ENCODE measurements around the gene SLC8A2. TPM values are rescaled to one million over a fixed set of nuclear protein-coding genes. Genes with fewer than 3 reads are reported as not detected.

SLC8A2 gene
- total and polyA plus RNA-seq, 2 donors (not counting 1 experiment from before 2014, with no cell fraction given), result 0.07 TPM; not detected in 1

- H3K9me3 ChIP-seq (ENCODE audit: control extremely low read depth in 1 of 3, control insufficient read depth in 2 of 3, insufficient read depth in 1 of 3, low read length in 2 of 3), result peaks cover 0 to 8% (median 0%) of the 10 kb centered on the region in 3 donors
- Mint-ChIP-seq H3K27ac (no peak overlapping the region), H3K9me3 (ENCODE audit: insufficient read depth) (no peaks in the 10 kb centered on the region), H3K4me1 (peaks cover 53% of the 10 kb centered on the region), H3K27me3 (no peaks in the 10 kb centered on the region), H3K4me3 (no peak overlapping the region)
- ChIA-PET POLR2A (no interaction called here), CTCF (interaction anchor here (0.5 to 1.4 kb wide), 2 partner anchors 24 to 167 kb away, joined by 3 to 4 read pairs; no protein-coding TSS in a partner anchor)
- intact Hi-C loops (cut with micrococcal nuclease), result loop anchor here (10.0 kb wide), 1 partner anchor 656 kb away; the partner anchor contains the start of gene AP2S1
- peaks cover 84% of the 10 kb centered on the region for H3K79me2 ChIP-seq (ENCODE audit: control insufficient read depth, insufficient read depth, low read length)
- peaks cover 27 to 32% of the 10 kb centered on the region in 2 donors for H3K4me1 ChIP-seq (ENCODE audit: control insufficient read depth in 2 of 2, insufficient read depth in 2 of 2, low read length in 2 of 2)
- H2AFZ ChIP-seq (ENCODE audit: insufficient read depth, low read depth, low read length, poor library complexity, severe bottlenecking), result no peak overlapping the region
- DNase-seq, result no peak
- no peak overlapping the region for H3K4me3 ChIP-seq (ENCODE audit: control extremely low read depth in 1 of 5, extremely low read depth in 1 of 5, insufficient read depth in 1 of 5, low read depth in 2 of 5, low read length in 4 of 5)
- peaks cover 86% of the 10 kb centered on the region for H4K20me1 ChIP-seq (ENCODE audit: control insufficient read depth, insufficient read depth, low read length, poor library complexity, severe bottlenecking)
- ATAC-seq (ENCODE audit: low read depth), result no peak
- H3K4me2 ChIP-seq (replicated peaks; ENCODE audit: low read depth, low read length, poor library complexity, severe bottlenecking), result no peak overlapping the region
- no peaks in the 10 kb centered on the region for H3K27me3 ChIP-seq (replicated peaks in 1 of 4; ENCODE audit: control extremely low read depth in 1 of 4, control insufficient read depth in 3 of 4, insufficient read depth in 4 of 4, low read length in 3 of 4)
- peaks cover 0 to 16% of the 10 kb centered on the region in 2 experiments for H3K36me3 ChIP-seq (replicated peaks in 1 of 2; ENCODE audit: control extremely low read depth in 1 of 2, control insufficient read depth in 1 of 2, extremely low read depth in 1 of 2, insufficient read depth in 2 of 2, low read length in 1 of 2)
- H3K27ac ChIP-seq (ENCODE audit: low read length in 2 of 2), result no peak overlapping the region
- TF ChIP-seq EZH2 (IDR thresholded peaks at IDR 0.05; ENCODE audit: borderline replicate concordance, insufficient read depth, low read depth, low read length, poor library complexity, severe bottlenecking) (no peak), CTCF (IDR thresholded peaks at IDR 0.05) (no peak)
- WGBS (ENCODE audit: insufficient coverage), result 100% methylated on average over 4 of the region's 6 CpGs
- H3K9ac ChIP-seq (ENCODE audit: low read length), result no peak overlapping the region
Measured at GRCh38 chr19:47511128-47511517, 39.4 kb upstream of the SLC8A2 start.

- ChIA-PET CTCF (interaction anchor here (1.4 kb wide), 1 partner anchor 23 kb away, joined by 3 read pairs; no protein-coding TSS in a partner anchor), POLR2A (no interaction called here)
- Histone ChIP-seq H3K36me3 (replicated peaks in 1 of 2; ENCODE audit: control extremely low read depth in 1 of 2, control insufficient read depth in 1 of 2, extremely low read depth in 1 of 2, insufficient read depth in 2 of 2, low read length in 1 of 2) (peaks cover 0 to 18% of the 10 kb centered on the region in 2 experiments), H3K79me2 (ENCODE audit: control insufficient read depth, insufficient read depth, low read length) (peaks cover 87% of the 10 kb centered on the region), H3K9me3 (ENCODE audit: control extremely low read depth in 1 of 3, control insufficient read depth in 2 of 3, insufficient read depth in 1 of 3, low read length in 2 of 3) (peaks cover 0 to 3% (median 0%) of the 10 kb centered on the region in 3 donors), H2AFZ (ENCODE audit: insufficient read depth, low read depth, low read length, poor library complexity, severe bottlenecking) (no peak overlapping the region), H3K4me2 (replicated peaks; ENCODE audit: low read depth, low read length, poor library complexity, severe bottlenecking) (no peak overlapping the region), H3K4me1 (ENCODE audit: control insufficient read depth in 2 of 2, insufficient read depth in 2 of 2, low read length in 2 of 2) (peaks cover 22 to 27% of the 10 kb centered on the region in 2 donors), H3K27me3 (replicated peaks in 1 of 4; ENCODE audit: control extremely low read depth in 1 of 4, control insufficient read depth in 3 of 4, insufficient read depth in 4 of 4, low read length in 3 of 4) (no peaks in the 10 kb centered on the region), H4K20me1 (ENCODE audit: control insufficient read depth, insufficient read depth, low read length, poor library complexity, severe bottlenecking) (peaks cover 91% of the 10 kb centered on the region), H3K9ac (ENCODE audit: low read length) (no peak overlapping the region), H3K27ac (ENCODE audit: low read length in 2 of 2) (no peak overlapping the region), H3K4me3 (ENCODE audit: control extremely low read depth in 1 of 5, extremely low read depth in 1 of 5, insufficient read depth in 1 of 5, low read depth in 2 of 5, low read length in 4 of 5) (no peak overlapping the region)
- Mint-ChIP-seq H3K27ac (no peak overlapping the region), H3K9me3 (ENCODE audit: insufficient read depth) (no peaks in the 10 kb centered on the region), H3K4me3 (no peak overlapping the region), H3K4me1 (peaks cover 51% of the 10 kb centered on the region), H3K27me3 (no peaks in the 10 kb centered on the region)
- TF ChIP-seq EZH2 (IDR thresholded peaks at IDR 0.05; ENCODE audit: borderline replicate concordance, insufficient read depth, low read depth, low read length, poor library complexity, severe bottlenecking) (no peak), CTCF (IDR thresholded peaks at IDR 0.05) (no peak)
- no peak for DNase-seq
- WGBS (ENCODE audit: insufficient coverage), result 93% methylated on average over 11 of the region's 12 CpGs
- intact Hi-C loops (cut with micrococcal nuclease), result loop anchor here (10.0 kb wide), 1 partner anchor 656 kb away; the partner anchor contains the start of gene AP2S1
- no peak for ATAC-seq (ENCODE audit: low read depth)
Measured at GRCh38 chr19:47510516-47511127, 38.9 kb upstream of the SLC8A2 start.
